Activated T-cell treated with anti-CD3 and anti-CD28 coated beads for 24 hours (primary cell): Measurements from ENCODE around the gene LATS1.
A peak's percentile ranks its signal among the peaks of the same experiment; 100 is the strongest.

Experiments
- DNase-seq: peaks from one replicate; pipeline ENCODE4 v3.0.0-alpha.2; 2020; ENCODE audit warnings: low read depth

The LATS1 gene

DNA sequence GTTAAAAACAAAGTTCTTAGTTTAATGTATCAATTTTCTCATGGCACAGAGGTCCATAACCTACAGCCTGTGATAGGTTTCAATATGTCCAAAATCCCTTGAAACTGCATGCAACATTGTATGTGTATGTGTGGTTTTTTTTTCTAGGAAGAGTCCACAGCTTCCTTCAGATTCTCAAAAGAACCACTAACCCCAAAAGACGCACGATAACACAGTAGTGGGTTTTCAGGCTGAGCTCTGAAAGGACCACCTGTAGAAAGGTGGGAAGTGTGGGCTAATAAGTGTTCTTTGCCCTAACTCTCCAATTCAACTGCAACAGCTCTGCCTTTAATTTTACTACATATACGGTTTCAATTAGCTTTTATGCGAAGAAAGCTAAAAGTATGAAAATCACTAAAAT, 57.9 kb downstream of the LATS1 start:
- DNase-seq = no peak

DNA sequence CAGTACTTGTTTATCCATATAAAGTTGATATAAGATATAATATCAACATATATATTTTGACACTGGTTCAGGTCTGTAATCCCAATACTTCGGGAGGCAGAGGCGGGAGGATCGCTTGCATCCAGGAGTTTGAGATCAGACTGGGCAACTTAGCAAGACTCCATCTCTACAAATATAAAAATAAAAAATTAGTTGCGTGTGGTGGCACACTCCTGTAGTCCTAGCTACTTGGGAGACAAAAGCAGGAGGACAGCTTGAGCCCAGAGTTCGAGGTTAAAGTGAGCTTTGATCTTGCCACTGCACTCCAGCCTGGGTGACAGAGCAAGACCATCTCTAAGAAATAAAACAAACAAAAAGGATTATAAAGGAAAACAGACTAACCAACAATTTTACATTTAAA, 60.5 kb downstream of the LATS1 start:
- no peak for DNase-seq

DNA sequence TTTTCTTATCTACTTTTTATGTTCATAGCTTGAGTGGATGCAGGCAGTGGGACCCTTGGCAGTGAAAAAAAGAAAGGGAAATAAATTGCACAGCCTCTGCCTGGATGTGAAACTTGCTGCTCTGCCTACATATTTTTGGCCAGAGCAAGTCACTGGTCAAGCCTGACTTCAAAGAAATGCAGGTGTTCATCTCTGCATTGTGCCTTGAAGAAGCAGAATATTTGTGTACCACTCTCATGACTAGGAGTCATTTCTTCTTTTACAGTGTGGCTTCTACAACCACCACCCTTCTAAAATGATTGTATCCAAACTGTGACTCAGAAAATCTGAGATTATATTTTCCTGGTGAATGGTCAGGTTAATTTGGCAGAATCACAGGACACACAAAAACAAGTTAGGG, 66.8 kb downstream of the LATS1 start:
- no peak for DNase-seq

- peak; percentile 86 for DNase-seq
Observed at GRCh38 chr6:149648148-149649145, 69.5 kb downstream of the LATS1 start, which contains the start of gene KATNA1. KATNA1 (minus strand) TSS chr6:149648714; CDS start chr6:149638547, 10,167 bp downstream.

DNA sequence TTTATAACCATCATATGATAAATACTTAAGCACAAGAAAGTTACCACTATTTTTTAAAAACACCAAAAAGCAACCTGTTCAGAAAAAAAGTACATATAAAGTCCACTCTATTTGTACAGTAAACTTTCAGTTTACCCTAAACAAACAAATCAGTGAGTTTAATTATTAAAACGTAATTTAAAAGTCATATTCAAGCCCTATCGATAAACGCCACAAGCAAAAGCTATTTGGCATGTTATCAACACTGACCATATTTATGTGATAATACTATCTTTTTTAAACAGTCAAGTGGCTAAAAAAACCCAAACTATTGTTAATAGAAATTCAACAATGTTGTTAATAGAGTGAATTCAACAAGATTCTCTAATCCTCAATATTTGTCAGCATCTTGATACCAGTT, 71.3 kb downstream of the LATS1 start:
- DNase-seq = no peak

DNA sequence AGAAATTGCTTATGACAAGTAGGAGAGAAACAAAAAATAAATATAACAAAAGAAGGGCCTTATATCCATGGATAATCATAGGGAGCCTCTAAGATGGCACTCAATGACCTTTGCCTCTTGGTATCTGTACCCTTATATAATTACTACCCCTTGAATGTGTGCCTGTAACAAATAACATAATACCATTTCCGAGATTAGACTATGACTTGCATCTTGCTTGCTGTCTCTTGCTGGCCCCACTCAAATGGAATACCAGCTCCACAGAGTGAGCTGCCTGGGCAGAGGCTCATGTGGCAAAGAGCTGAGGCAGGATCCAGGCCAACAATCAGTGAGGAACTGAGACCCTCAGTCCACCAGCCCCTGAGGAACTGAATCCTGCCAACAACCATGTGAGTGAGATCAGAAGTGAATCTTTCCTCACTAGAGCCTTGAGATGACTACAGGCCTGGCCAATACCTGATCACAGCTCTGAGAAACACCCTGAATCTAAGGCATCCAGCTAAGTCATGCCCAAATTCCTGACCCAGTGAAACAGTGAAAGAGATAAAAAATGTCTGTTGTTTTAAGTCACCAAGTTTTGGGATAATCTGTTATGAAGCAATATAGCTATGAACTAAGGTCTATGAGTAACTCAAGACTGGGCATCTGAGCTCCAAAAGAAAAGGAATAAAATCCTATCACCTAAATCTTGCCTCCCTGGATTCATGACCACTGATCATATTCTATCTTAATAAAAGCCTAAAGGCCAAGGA, 74.9 kb downstream of the LATS1 start:
- no peak for DNase-seq

DNA sequence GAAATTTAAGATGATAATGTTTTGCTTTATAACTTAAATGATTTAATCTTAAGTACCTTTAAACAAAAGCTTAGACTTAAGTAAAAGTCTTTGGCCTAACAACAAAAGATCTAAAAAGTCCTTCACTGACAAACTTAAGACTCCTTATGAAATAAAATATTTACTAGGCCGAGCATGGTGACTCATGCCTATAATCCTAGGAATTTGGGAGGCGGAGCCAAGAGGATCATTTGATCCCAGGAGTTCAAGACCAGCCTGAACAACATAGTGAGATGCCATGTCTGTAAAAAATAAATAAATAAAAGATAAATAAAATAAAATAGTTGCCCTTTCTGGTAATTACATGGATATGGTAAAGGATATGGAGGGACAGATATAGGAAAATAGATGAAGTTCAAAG, 81.8 kb downstream of the LATS1 start:
- DNase-seq = no peak

DNA sequence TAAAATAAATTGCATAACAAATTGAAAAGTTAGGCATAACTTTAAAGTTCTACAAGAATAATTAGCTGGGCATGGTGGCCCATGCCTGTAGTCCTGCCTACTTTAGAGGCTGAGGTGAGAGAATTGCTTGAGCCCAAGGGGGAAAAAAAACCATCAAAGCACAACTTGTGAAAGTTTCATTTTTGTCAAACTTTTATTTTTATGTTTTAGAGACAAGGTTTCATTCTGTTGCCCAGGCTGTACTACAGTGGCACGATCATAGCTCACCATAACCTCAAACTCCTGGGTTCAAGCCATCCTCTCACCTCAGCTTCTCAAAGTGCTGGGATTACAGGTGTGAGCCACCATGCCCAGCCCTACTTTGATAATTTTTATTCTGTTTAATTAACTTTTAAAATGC, 83.6 kb downstream of the LATS1 start:
- DNase-seq = no peak

DNA sequence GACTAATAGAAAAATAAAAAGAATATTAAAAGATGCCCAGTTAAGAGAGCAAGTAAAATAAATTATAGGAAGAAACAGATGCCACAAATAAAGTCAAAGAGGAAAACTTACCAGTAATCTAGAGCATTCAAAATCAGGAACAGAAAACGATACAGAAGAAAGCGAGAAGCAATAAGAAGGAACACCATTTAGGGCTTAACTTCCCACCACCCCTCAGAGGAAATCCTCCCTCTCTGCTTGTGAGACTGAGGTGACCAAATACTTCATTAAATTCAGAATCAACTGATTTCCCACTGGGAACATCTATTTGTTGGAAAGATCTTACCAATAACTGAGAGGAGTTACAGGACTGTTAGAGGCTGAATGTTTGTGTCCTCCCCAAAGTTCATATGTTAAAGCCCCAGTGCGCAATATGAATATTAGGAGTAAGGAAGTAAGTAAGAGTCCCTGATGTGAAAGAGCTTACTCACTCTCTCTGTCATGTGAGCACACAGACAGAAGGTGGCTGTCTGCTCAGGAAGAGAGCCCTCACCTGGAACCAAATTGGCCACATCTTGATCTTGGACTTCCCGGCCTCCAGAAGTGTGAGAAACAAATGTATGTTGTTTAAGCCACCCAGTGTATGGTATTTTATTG, 88.9 kb downstream of the LATS1 start:
- DNase-seq = no peak

DNA sequence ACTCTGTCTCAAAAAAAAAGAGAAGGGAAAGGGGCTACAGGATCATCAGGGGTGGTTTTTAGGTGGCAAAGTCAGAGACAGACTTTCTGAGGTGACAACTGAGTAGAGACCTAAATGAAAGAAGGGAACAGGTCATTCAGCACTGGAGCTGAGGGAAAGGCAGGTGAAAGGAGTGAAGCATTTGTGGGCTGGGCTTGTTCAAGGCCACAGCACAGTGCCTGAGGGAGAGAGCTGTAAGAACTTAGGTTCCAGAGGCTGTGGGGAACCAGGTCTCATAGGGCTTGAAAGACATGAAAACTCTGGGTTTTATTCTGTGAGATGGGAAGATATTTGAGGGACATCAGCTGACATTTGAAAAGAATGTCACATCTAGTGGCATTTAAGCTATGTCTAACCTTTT, 90.2 kb downstream of the LATS1 start:
- DNase-seq = no peak

DNA sequence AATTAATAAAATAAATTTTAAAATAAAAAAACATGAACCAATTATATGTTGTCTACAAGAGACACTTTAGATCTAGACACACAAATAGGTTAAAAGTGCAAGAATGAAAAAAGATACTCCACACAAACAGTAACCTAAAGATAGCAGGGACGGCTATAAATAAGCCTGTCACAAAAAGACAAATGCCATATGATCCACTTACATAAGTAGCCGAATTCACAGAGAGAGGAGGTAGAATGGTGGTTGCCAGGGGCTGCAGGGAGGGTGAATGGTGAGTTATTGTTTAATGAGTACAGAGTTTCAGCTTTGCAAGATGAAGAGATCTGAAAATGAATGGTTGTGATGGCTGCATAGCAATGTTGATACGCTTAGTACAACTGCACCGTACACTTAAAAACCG, 102.1 kb downstream of the LATS1 start:
- no peak for DNase-seq

GRCh38 chr6:149614337-149614736, 103.6 kb downstream of the LATS1 start:
- no peak for DNase-seq

DNA sequence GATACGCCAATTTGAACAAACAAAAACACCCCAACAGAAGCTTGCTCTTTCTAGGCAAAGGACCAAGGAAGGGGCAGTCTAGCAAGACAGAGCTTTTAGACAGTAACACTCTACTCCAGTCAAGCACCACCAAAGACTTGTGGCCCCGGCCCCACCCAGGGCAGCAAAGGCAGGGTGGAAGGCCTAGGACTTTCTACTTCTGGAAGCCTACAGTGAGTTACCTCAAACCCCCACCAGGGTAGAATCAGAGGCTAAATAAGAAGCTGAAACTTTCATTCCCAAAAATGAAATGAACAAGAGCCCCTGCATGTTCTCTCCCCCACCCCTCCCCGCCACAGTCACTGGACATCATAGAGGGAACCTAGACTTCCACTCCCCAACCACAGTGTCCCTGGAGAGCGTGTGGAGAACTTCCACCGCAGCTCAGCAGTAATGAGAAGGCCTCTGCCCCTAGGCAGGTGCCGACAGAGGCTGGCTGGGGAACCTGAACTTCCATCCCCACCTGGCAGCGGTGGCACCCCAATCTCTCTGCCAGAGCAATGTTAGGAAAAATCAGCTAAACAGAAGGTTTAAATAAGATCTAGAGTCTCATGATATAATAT, 109.4 kb downstream of the LATS1 start:
- no peak for DNase-seq
